Upper lobe of left lung (tissue), 6 donors: ENCODE data around the gene BMPR1B. TPM values are rescaled to one million over a fixed set of nuclear protein-coding genes. Genes with fewer than 3 reads are reported as not detected.

Experiments
- ATAC-seq, 2 donors: fragments of 200-7000 bp; cut with Tn5 transposase; one replicate each; pipeline ENCODE4 v1.9.1; 2022; ENCODE audit warnings: mild to moderate bottlenecking in 2 of 2, moderate library complexity in 2 of 2; ENCODE audit not compliant: low FRiP score in 2 of 2
- DNase-seq, 2 donors: peaks; one replicate each; pipeline ENCODE4 v3.0.0-alpha.2; 2019 to 2020
- H3K27ac ChIP-seq, 4 donors: fragments of 200-600 bp; sonication (generic); one replicate each; pipeline ENCODE4 v1.5.1; 2016 to 2019
- H3K27me3 ChIP-seq, 4 donors: fragments of 200-600 bp; sonication (generic); one replicate each; pipeline ENCODE4 v1.5.1; 2017 to 2019
- H3K36me3 ChIP-seq, 4 donors: fragments of 200-600 bp; sonication (generic); one replicate each; pipeline ENCODE4 v1.5.1; 2016 to 2019
- H3K4me1 ChIP-seq, 4 donors: fragments of 200-600 bp; sonication (generic); one replicate each; pipeline ENCODE4 v1.5.1; 2018 to 2019
- H3K4me3 ChIP-seq, 4 donors: fragments of 200-600 bp; sonication (generic); one replicate each; pipeline ENCODE4 v1.5.1; 2017 to 2019; ENCODE audit warnings: mild to moderate bottlenecking in 2 of 4, moderate library complexity in 1 of 4
- H3K9me3 ChIP-seq, 4 donors: fragments of 200-600 bp; sonication (generic); one replicate each; pipeline ENCODE4 v1.5.1; 2018 to 2019
- CTCF ChIP-seq, 6 experiments: fragments of 450-650 bp in 4 of 6; fragments of 200-600 bp in 2 of 6; sonication (generic) in 2 of 6; IDR thresholded peaks; one replicate each; pipeline ENCODE4 v1.5.1; 2016 to 2019; ENCODE audit warnings: antibody characterized with exemption in 6 of 6
- EP300 ChIP-seq, 4 donors: sonication (generic); formaldehyde crosslinking; IDR thresholded peaks; one replicate each; pipeline ENCODE4 v1.5.1; 2017; ENCODE audit warnings: antibody characterized with exemption in 4 of 4, control low read depth in 2 of 4
- POLR2A ChIP-seq, 4 donors: fragments of 450-650 bp; IDR thresholded peaks; one replicate each; pipeline ENCODE4 v1.5.1; 2016 to 2017; ENCODE audit warnings: antibody characterized with exemption in 4 of 4, mild to moderate bottlenecking in 2 of 4
- POLR2AphosphoS5 ChIP-seq, 2 donors: sonication (generic); formaldehyde crosslinking; IDR thresholded peaks; one replicate each; pipeline ENCODE4 v1.5.1; 2017; ENCODE audit warnings: antibody characterized with exemption in 2 of 2
- WGBS, 2 donors: methylation state at CpG; one replicate each; pipeline ENCODE4 v1.1.5; 2017 to 2018; 5-methylcytosine and 5-hydroxymethylcytosine counted together
- total RNA-seq, 6 donors: library from RNA; depleted of rRNA in 4 of 6; stranded (reverse); fragments of >200 nt in 4 of 6; gene quantifications; one replicate each; pipeline versions ENCODE4 v1.1.0 to v1.2.1, GENCODE V29; 2016 to 2021
- donor health status: DM: no; HTN: no; CAD: no; lungs with moderate emphysema.
- donor health status: DM: no; HTN: yes; CAD: no; lungs with severe emphysema.

BMPR1B gene
- total RNA-seq, 6 donors from 2014 or later, result 0.78 to 7.7 (median 3.5) TPM

GRCh38 chr4:94721310-94721709, 36.4 kb upstream of the BMPR1B start:
- ATAC-seq (no peak), DNase-seq (no peak)
- Histone ChIP-seq H3K36me3 (no peaks in the 10 kb centered on the region), H3K4me1 (no peaks in the 10 kb centered on the region), H3K27me3 (no peaks in the 10 kb centered on the region), H3K9me3 (no peaks in the 10 kb centered on the region), H3K4me3 (no peak overlapping the region), H3K27ac (no peak overlapping the region)
- 75 to 77% methylated on average over 2 of the region's 2 CpGs for WGBS, 2 donors
- TF ChIP-seq CTCF (IDR thresholded peaks at IDR 0.05) (no peak), EP300 (IDR thresholded peaks at IDR 0.05) (no peak), POLR2A (IDR thresholded peaks at IDR 0.05) (no peak), POLR2AphosphoS5 (IDR thresholded peaks at IDR 0.05) (no peak)

- Histone ChIP-seq H3K4me1 (no peaks in the 10 kb centered on the region), H3K9me3 (no peaks in the 10 kb centered on the region), H3K4me3 (no peak overlapping the region), H3K27me3 (no peaks in the 10 kb centered on the region), H3K27ac (no peak overlapping the region), H3K36me3 (no peaks in the 10 kb centered on the region)
- ATAC-seq (no peak), DNase-seq (no peak)
- WGBS, 2 donors, result 77 to 86% methylated on average over 2 of the region's 2 CpGs
- TF ChIP-seq EP300 (IDR thresholded peaks at IDR 0.05), result no peak
- no peak for TF ChIP-seq POLR2AphosphoS5 (IDR thresholded peaks at IDR 0.05)
- no peak for TF ChIP-seq CTCF (IDR thresholded peaks at IDR 0.05)
- no peak for TF ChIP-seq POLR2A (IDR thresholded peaks at IDR 0.05)
Observed at GRCh38 chr4:94722270-94722669, 35.5 kb upstream of the BMPR1B start.

GRCh38 chr4:94722748-94723147, 35.0 kb upstream of the BMPR1B start:
- DNase-seq, result no peak
- H3K27me3 ChIP-seq, result no peaks in the 10 kb centered on the region
- H3K4me3 ChIP-seq, result no peak overlapping the region
- H3K27ac ChIP-seq, result no peak overlapping the region
- ATAC-seq, result no peak
- no peaks in the 10 kb centered on the region for H3K9me3 ChIP-seq
- 14 to 22% methylated on average over 2 of the region's 2 CpGs for WGBS, 2 donors
- no peaks in the 10 kb centered on the region for H3K4me1 ChIP-seq
- no peaks in the 10 kb centered on the region for H3K36me3 ChIP-seq
- TF ChIP-seq EP300 (IDR thresholded peaks at IDR 0.05) (no peak), POLR2AphosphoS5 (IDR thresholded peaks at IDR 0.05) (no peak), POLR2A (IDR thresholded peaks at IDR 0.05) (no peak), CTCF (IDR thresholded peaks at IDR 0.05) (no peak)

- TF ChIP-seq POLR2A (IDR thresholded peaks at IDR 0.05), result no peak
- TF ChIP-seq POLR2AphosphoS5 (IDR thresholded peaks at IDR 0.05), result no peak
- no peak for TF ChIP-seq CTCF (IDR thresholded peaks at IDR 0.05)
- no peak for TF ChIP-seq EP300 (IDR thresholded peaks at IDR 0.05)
- Histone ChIP-seq H3K36me3 (no peaks in the 10 kb centered on the region), H3K27ac (no peak overlapping the region), H3K9me3 (no peaks in the 10 kb centered on the region), H3K27me3 (no peaks in the 10 kb centered on the region), H3K4me1 (no peaks in the 10 kb centered on the region), H3K4me3 (no peak overlapping the region)
- no peak for DNase-seq
- WGBS, 2 donors, result 60 to 62% methylated on average over 3 of the region's 3 CpGs
- no peak for ATAC-seq
Observed at GRCh38 chr4:94724016-94724790, 33.6 kb upstream of the BMPR1B start.
